ENCODE results near the gene PITX3.

- TF ChIP-seq CTCF (IDR thresholded peaks at IDR 0.05) (no peak), SMC3 (IDR thresholded peaks at IDR 0.05; ENCODE audit: low read depth, low read length) (no peak), EZH2phosphoT487 (IDR thresholded peaks at IDR 0.05; ENCODE audit: borderline replicate concordance, low read depth) (no peak), TAF1 (IDR thresholded peaks at IDR 0.05; ENCODE audit: borderline replicate concordance, low read depth, low read length) (no peak), EP300 (IDR thresholded peaks at IDR 0.05; ENCODE audit: borderline replicate concordance in 1 of 2, low read depth in 1 of 2, low read length in 1 of 2) (no peak), USF1 (IDR thresholded peaks at IDR 0.05; ENCODE audit: borderline replicate concordance, low read depth) (no peak), POLR2AphosphoS5 (IDR thresholded peaks at IDR 0.05; ENCODE audit: low read depth, low read length) (no peak), JUND (IDR thresholded peaks at IDR 0.05) (no peak), FOSL2 (IDR thresholded peaks at IDR 0.05; ENCODE audit: borderline replicate concordance, low read depth) (no peak), NFIC (IDR thresholded peaks at IDR 0.05; ENCODE audit: borderline replicate concordance) (no peak), TEAD4 (IDR thresholded peaks at IDR 0.05; ENCODE audit: borderline replicate concordance, insufficient read depth) (no peak), MXI1 (IDR thresholded peaks at IDR 0.05; ENCODE audit: low read depth, low read length) (no peak), RAD21 (IDR thresholded peaks at IDR 0.05; ENCODE audit: low read length) (no peak), NRF1 (IDR thresholded peaks at IDR 0.05; ENCODE audit: low read depth, low read length) (no peak)
Measured at GRCh38 chr10:102285133-102285532, 43.8 kb upstream of the PITX3 start.

All from SK-N-SH (cell line).